Activated naive CD4-positive, alpha-beta T cell treated with anti-CD3 and anti-CD28 coated beads, Interleukin-2, amount 50 U/mL, for 72 hours (primary cell): ENCODE data around the gene BLTP1. TPM values are rescaled to one million over a fixed set of nuclear protein-coding genes. Genes with fewer than 3 reads are reported as not detected.
"Not testable (repeated sequence)": the region's sequence is repeated elsewhere in the genome, so short reads cannot be mapped to it uniquely, and the experiment has no call there.

Experiments used
- ATAC-seq, 2 donors: fragments of 150-1000 bp; cut with Tn5 transposase; 2 replicates each; pipeline ENCODE4 v1.10.0; 2021; ENCODE audit warnings: mild to moderate bottlenecking in 2 of 2, moderate library complexity in 2 of 2
- DNase-seq, 2 donors: peaks; one replicate each; pipeline ENCODE4 v3.0.0; 2021 to 2022; ENCODE audit warnings: low spot score in 2 of 2
- H3K27ac Mint-ChIP-seq, 2 donors: one replicate each; pipeline ENCODE4 v1.8.0; 2022; ENCODE audit warnings: mild to moderate bottlenecking in 2 of 2, mixed read lengths in 2 of 2
- H3K36me3 Mint-ChIP-seq, 2 donors: one replicate each; pipeline ENCODE4 v1.8.0; 2022; ENCODE audit warnings: mixed read lengths in 2 of 2
- H3K9me3 Mint-ChIP-seq, 2 donors: one replicate each; pipeline ENCODE4 v1.8.0; 2022; ENCODE audit warnings: mixed read lengths in 2 of 2
- total RNA-seq, 2 donors: library from RNA; stranded (reverse); gene quantifications; one replicate each; pipeline ENCODE4 v1.2.3, GENCODE V29; 2022

Gene BLTP1
- total RNA-seq = 10 to 100 TPM; 34.9 to 43.6 TPM

GRCh38 chr4:122151982-122152710 is at the start of gene BLTP1:
BLTP1 (plus strand) TSS chr4:122152331; CDS start chr4:122170648, 18,317 bp downstream.
- peaks cover 19 to 21% of the 10 kb centered on the region in 2 donors for H3K36me3 Mint-ChIP-seq
- H3K27ac Mint-ChIP-seq = peak within 1 kb of the TSS; percentile 82 to 93
- peak; percentile 86 to 89 for DNase-seq
- H3K9me3 Mint-ChIP-seq = peaks cover 8% of the 10 kb centered on the region in 2 donors
- ATAC-seq = peak; percentile 91 to 94

- Mint-ChIP-seq H3K9me3 (no peaks in the 10 kb centered on the region), H3K36me3 (no peaks in the 10 kb centered on the region), H3K27ac (no peak overlapping the region)
- ATAC-seq = no peak
- no peak for DNase-seq
Measured at GRCh38 chr4:122104184-122104583, 47.9 kb upstream of the BLTP1 start.

GRCh38 chr4:122107680-122108079 is 44.5 kb upstream of the BLTP1 start:
- Mint-ChIP-seq H3K27ac (peak overlapping the region in 1 of 2 donors; percentile 9), H3K36me3 (no peaks in the 10 kb centered on the region), H3K9me3 (no peaks in the 10 kb centered on the region)
- no peak for ATAC-seq
- DNase-seq = no peak

GRCh38 chr4:122110304-122110703 is 41.8 kb upstream of the BLTP1 start:
- not testable (repeated sequence) for H3K27ac Mint-ChIP-seq, ATAC-seq, H3K36me3 Mint-ChIP-seq

GRCh38 chr4:122117743-122118142 is 34.4 kb upstream of the BLTP1 start:
- Mint-ChIP-seq H3K9me3 (peaks cover 7 to 9% of the 10 kb centered on the region in 2 donors), H3K27ac (peak overlapping the region in 1 of 2 donors; percentile 16), H3K36me3 (peaks cover 13 to 20% of the 10 kb centered on the region in 2 donors)
- DNase-seq (no peak), ATAC-seq (peak; percentile 44 to 53)

More at GRCh38 chr4:122110304-122110703, 41.8 kb upstream of the BLTP1 start:
- DNase-seq, H3K9me3 Mint-ChIP-seq: not testable (repeated sequence)

- H3K27ac Mint-ChIP-seq = no peak overlapping the region
- DNase-seq = no peak
- H3K9me3 Mint-ChIP-seq = peaks cover 7 to 9% of the 10 kb centered on the region in 2 donors
- peaks cover 16 to 24% of the 10 kb centered on the region in 2 donors for H3K36me3 Mint-ChIP-seq
- no peak for ATAC-seq
Measured at GRCh38 chr4:122118243-122118642, 33.9 kb upstream of the BLTP1 start.

- Mint-ChIP-seq H3K9me3 (peaks cover 9 to 14% of the 10 kb centered on the region in 2 donors), H3K36me3 (peaks cover 19 to 28% of the 10 kb centered on the region in 2 donors), H3K27ac (no peak overlapping the region)
- DNase-seq = no peak
- no peak for ATAC-seq
Measured at GRCh38 chr4:122119739-122120138, 32.4 kb upstream of the BLTP1 start.

- Mint-ChIP-seq H3K9me3 (peaks cover 9 to 14% of the 10 kb centered on the region in 2 donors), H3K27ac (no peak overlapping the region), H3K36me3 (peaks cover 20 to 29% of the 10 kb centered on the region in 2 donors)
- no peak for DNase-seq
- ATAC-seq = no peak
Measured at GRCh38 chr4:122121593-122121992, 30.5 kb upstream of the BLTP1 start.

- Mint-ChIP-seq H3K27ac (no peak overlapping the region), H3K36me3 (peaks cover 20 to 29% of the 10 kb centered on the region in 2 donors), H3K9me3 (peaks cover 9 to 14% of the 10 kb centered on the region in 2 donors)
- DNase-seq = no peak
- ATAC-seq = no peak
Measured at GRCh38 chr4:122122083-122122482, 30.0 kb upstream of the BLTP1 start.

GRCh38 chr4:122129061-122129460 is 23.1 kb upstream of the BLTP1 start:
- Mint-ChIP-seq H3K9me3 (peaks cover 7 to 13% of the 10 kb centered on the region in 2 donors), H3K36me3 (peaks cover 5 to 28% of the 10 kb centered on the region in 2 donors), H3K27ac (no peak overlapping the region)
- DNase-seq (no peak), ATAC-seq (peak; percentile 39 to 50)

- no peak for DNase-seq
- ATAC-seq = peak; percentile 58 to 86
- peaks cover 0 to 23% of the 10 kb centered on the region in 2 donors for H3K36me3 Mint-ChIP-seq
- peaks cover 4 to 13% of the 10 kb centered on the region in 2 donors for H3K9me3 Mint-ChIP-seq
- peak overlapping the region; percentile 5 to 12 for H3K27ac Mint-ChIP-seq
Measured at GRCh38 chr4:122131562-122132157, 20.5 kb upstream of the BLTP1 start.

- Mint-ChIP-seq H3K36me3 (peaks cover 0 to 21% of the 10 kb centered on the region in 2 donors), H3K27ac (no peak overlapping the region), H3K9me3 (peaks cover 4 to 9% of the 10 kb centered on the region in 2 donors)
- DNase-seq (no peak), ATAC-seq (no peak)
Measured at GRCh38 chr4:122132891-122133290, 19.2 kb upstream of the BLTP1 start.

- no peak for ATAC-seq
- DNase-seq = no peak
- no peak overlapping the region for H3K27ac Mint-ChIP-seq
- peaks cover 0 to 5% of the 10 kb centered on the region in 2 donors for H3K36me3 Mint-ChIP-seq
- no peaks in the 10 kb centered on the region for H3K9me3 Mint-ChIP-seq
Measured at GRCh38 chr4:122139139-122139538, 13.0 kb upstream of the BLTP1 start.

- DNase-seq = no peak
- H3K9me3 Mint-ChIP-seq = no peaks in the 10 kb centered on the region
- H3K27ac Mint-ChIP-seq = no peak overlapping the region
- ATAC-seq = no peak
- peaks cover 0 to 10% of the 10 kb centered on the region in 2 donors for H3K36me3 Mint-ChIP-seq
Measured at GRCh38 chr4:122140834-122141233, 11.3 kb upstream of the BLTP1 start.

GRCh38 chr4:122142687-122143086 is 9.4 kb upstream of the BLTP1 start:
- no peak for DNase-seq
- no peaks in the 10 kb centered on the region for H3K9me3 Mint-ChIP-seq

GRCh38 chr4:122146652-122147051 is 5.5 kb upstream of the BLTP1 start:
- DNase-seq = no peak
- Mint-ChIP-seq H3K36me3 (peaks cover 0 to 10% of the 10 kb centered on the region in 2 donors), H3K9me3 (peaks cover 0 to 8% of the 10 kb centered on the region in 2 donors), H3K27ac (no peak overlapping the region)
- ATAC-seq = no peak

More at GRCh38 chr4:122142687-122143086, 9.4 kb upstream of the BLTP1 start:
- no peak for ATAC-seq
- Mint-ChIP-seq H3K36me3 (peaks cover 0 to 10% of the 10 kb centered on the region in 2 donors), H3K27ac (no peak overlapping the region)

- no peak for DNase-seq
- H3K27ac Mint-ChIP-seq = peak overlapping the region; percentile 32 to 82
- peaks cover 13% of the 10 kb centered on the region in 2 donors for H3K36me3 Mint-ChIP-seq
- H3K9me3 Mint-ChIP-seq = peaks cover 5 to 8% of the 10 kb centered on the region in 2 donors
- ATAC-seq = no peak
Measured at GRCh38 chr4:122150931-122151330, 1.2 kb upstream of the BLTP1 start.
